SK-N-SH (cell line): ENCODE measurements around the gene THSD4. TPM values are rescaled to one million over a fixed set of nuclear protein-coding genes. Genes with fewer than 3 reads are reported as not detected.

Experiments
- CTCF ChIA-PET: fragments of 300-600, 350-600 bp; formaldehyde crosslinking; extraction: SDS; loops from one replicate; lab custom pipeline; 2021; lab: Yijun Ruan, JAX
- POLR2A ChIA-PET: fragments of 350-600 bp; sonication (Branson Sonifier 250); formaldehyde crosslinking; extraction: SDS; loops from one replicate; lab custom pipeline; 2020; ENCODE audit warnings: antibody characterized with exemption, inconsistent platforms; lab: Yijun Ruan, JAX
- DNase-seq: peaks from one replicate; pipeline ENCODE4 v3.0.0; 2012
- H2AFZ ChIP-seq: fragments of 200-600 bp; sonication (generic); 2 replicates; pipeline ENCODE4 v1.8.1; 2016; ENCODE audit warnings: antibody characterized with exemption, mild to moderate bottlenecking, low read depth
- H3F3A ChIP-seq: fragments of 200-600 bp; sonication (generic); replicated peaks from 2 replicates; pipeline ENCODE3; 2016; ENCODE audit warnings: antibody characterized with exemption, mild to moderate bottlenecking; ENCODE audit not compliant: insufficient read depth
- H3K27ac ChIP-seq, 2 experiments: fragments of 200-500 bp in 1 of 2; fragments of 200-600 bp in 1 of 2; sonication (Bioruptor generic) in 1 of 2; sonication (generic), shearing (Covaris generic) in 1 of 2; 2 replicates each; pipeline versions ENCODE4 v1.5.1 to v1.6.1; 2014 to 2016; ENCODE audit warnings: low read depth in 2 of 2, inconsistent platforms in 1 of 2, low read length in 1 of 2, mild to moderate bottlenecking in 1 of 2, mixed read lengths in 1 of 2
- H3K27me3 ChIP-seq: fragments of 200-600 bp; sonication (generic), shearing (Covaris generic); 2 replicates; pipeline ENCODE4 v1.6.1; 2016; ENCODE audit warnings: mixed run types; ENCODE audit not compliant: insufficient read depth
- H3K36me3 ChIP-seq, 2 experiments: fragments of 200-500 bp in 1 of 2; fragments of 200-600 bp in 1 of 2; sonication (Bioruptor generic) in 1 of 2; sonication (generic) in 1 of 2; replicated peaks in 1 of 2; 2 replicates each; pipeline versions ENCODE3 to v1.5.1; 2014 to 2016; ENCODE audit warnings: low read length in 1 of 2, mild to moderate bottlenecking in 1 of 2; ENCODE audit not compliant: insufficient read depth in 2 of 2, control insufficient read depth in 1 of 2
- H3K4me1 ChIP-seq, 2 experiments: fragments of 200-500 bp in 1 of 2; fragments of 200-600 bp in 1 of 2; sonication (Bioruptor generic) in 1 of 2; sonication (generic), shearing (Covaris generic) in 1 of 2; 2 replicates each; pipeline versions ENCODE4 v1.5.1 to v1.6.1; 2014 to 2016; ENCODE audit warnings: low read depth in 1 of 2, low read length in 1 of 2, mixed run types in 1 of 2; ENCODE audit not compliant: insufficient read depth in 2 of 2, control insufficient read depth in 1 of 2
- H3K4me2 ChIP-seq: fragments of 200-600 bp; sonication (generic), shearing (Covaris generic); 2 replicates; pipeline ENCODE4 v1.6.1; 2017; ENCODE audit warnings: mixed run types
- H3K4me3 ChIP-seq, 2 experiments: fragments of 200-500 bp in 1 of 2; fragments of 200-600 bp in 1 of 2; sonication (Bioruptor generic) in 1 of 2; sonication (generic), shearing (Covaris generic) in 1 of 2; 2 replicates each; pipeline versions ENCODE4 v1.5.1 to v1.8.1; 2014 to 2016; ENCODE audit warnings: low read depth in 2 of 2, inconsistent platforms in 1 of 2, low read length in 1 of 2, mild to moderate bottlenecking in 1 of 2, mixed read lengths in 1 of 2, moderate library complexity in 1 of 2
- H3K79me2 ChIP-seq: fragments of 200-600 bp; sonication (generic); 2 replicates; pipeline ENCODE4 v1.8.1; 2017; ENCODE audit warnings: mild to moderate bottlenecking; ENCODE audit not compliant: insufficient read depth
- H3K9ac ChIP-seq: fragments of 200-600 bp; sonication (generic); 2 replicates; pipeline ENCODE4 v1.6.1; 2017; ENCODE audit warnings: mixed run types
- H3K9me2 ChIP-seq: fragments of 200-600 bp; sonication (generic); 2 replicates; pipeline ENCODE4 v1.6.1; 2017; ENCODE audit warnings: mixed run types
- H3K9me3 ChIP-seq: fragments of 200-600 bp; sonication (generic); 2 replicates; pipeline ENCODE4 v1.6.1; 2017; ENCODE audit warnings: mixed run types, mild to moderate bottlenecking, moderate library complexity
- H4K20me1 ChIP-seq: fragments of 200-600 bp; sonication (generic); 2 replicates; pipeline ENCODE4 v1.6.1; 2017; ENCODE audit warnings: mild to moderate bottlenecking, mixed run types; ENCODE audit not compliant: insufficient read depth
- ELF1 ChIP-seq: IDR thresholded peaks from 2 replicates; pipeline ENCODE4 v1.4.0; 2012
- EP300 ChIP-seq, 2 experiments: IDR thresholded peaks; 2 replicates each; pipeline versions ENCODE4 v1.4.0 to v1.6.1; 2012; ENCODE audit warnings: borderline replicate concordance in 1 of 2, low read depth in 1 of 2, low read length in 1 of 2
- FOSL2 ChIP-seq: IDR thresholded peaks from 2 replicates; pipeline ENCODE4 v1.4.0; 2012; ENCODE audit warnings: low read depth, mild to moderate bottlenecking, moderate library complexity, borderline replicate concordance
- FOXM1 ChIP-seq: IDR thresholded peaks from 2 replicates; pipeline ENCODE4 v1.4.0; 2012; ENCODE audit warnings: low read depth, mild to moderate bottlenecking
- GABPA ChIP-seq: IDR thresholded peaks from 2 replicates; pipeline ENCODE4 v1.4.0; 2012; ENCODE audit warnings: low read depth, mild to moderate bottlenecking
- IRF3 ChIP-seq: fragments of 150-350 bp; IDR thresholded peaks from 2 replicates; pipeline ENCODE4 v1.6.1; 2016; ENCODE audit warnings: mild to moderate bottlenecking, low read depth, low read length
- MXI1 ChIP-seq: IDR thresholded peaks from 2 replicates; pipeline ENCODE4 v1.6.1; 2012; ENCODE audit warnings: mild to moderate bottlenecking, low read depth, low read length, improper control_type of control experiment
- NFIC ChIP-seq: IDR thresholded peaks from 2 replicates; pipeline ENCODE4 v1.4.0; 2012; ENCODE audit warnings: borderline replicate concordance
- RAD21 ChIP-seq: IDR thresholded peaks from 2 replicates; pipeline ENCODE4 v1.6.1; 2012; ENCODE audit warnings: mild to moderate bottlenecking, low read length
- RCOR1 ChIP-seq: fragments of 150-350 bp; IDR thresholded peaks from 2 replicates; pipeline ENCODE4 v1.6.1; 2017; ENCODE audit warnings: antibody characterized with exemption, low read length
- REST ChIP-seq: IDR thresholded peaks from 2 replicates; pipeline ENCODE4 v1.6.1; 2012; ENCODE audit warnings: mild to moderate bottlenecking, low read depth, low read length, moderate library complexity
- TAF1 ChIP-seq: IDR thresholded peaks from 2 replicates; pipeline ENCODE4 v1.6.1; 2012; ENCODE audit warnings: low read depth, mild to moderate bottlenecking, low read length, moderate library complexity, borderline replicate concordance
- YY1 ChIP-seq: IDR thresholded peaks from 2 replicates; pipeline ENCODE4 v1.4.0; 2012; ENCODE audit warnings: low read depth, mild to moderate bottlenecking
- WGBS: methylation state at CpG from one replicate; pipeline ENCODE4 v1.1.6; 2017; ENCODE audit warnings: low lambda C conversion rate; 5-methylcytosine and 5-hydroxymethylcytosine counted together
- polyA plus RNA-seq, 3 experiments: library from polyadenylated mRNA; depleted of rRNA; stranded (reverse); fragments of >200 nt; gene quantifications; 2 replicates each; pipeline ENCODE4 v1.2.3, GENCODE V29; 2012
- TF ChIP-seq, protein P1 (sequence below): fragments of 150-350 bp; IDR thresholded peaks from 2 replicates; pipeline ENCODE4 v1.6.1; 2017; ENCODE audit warnings: antibody characterized with exemption, low read length, low read depth, borderline replicate concordance

THSD4 gene
- polyA plus RNA-seq, 1 of the 3 experiments (the other 2 are of a cell fraction), result 79.1 TPM

DNA sequence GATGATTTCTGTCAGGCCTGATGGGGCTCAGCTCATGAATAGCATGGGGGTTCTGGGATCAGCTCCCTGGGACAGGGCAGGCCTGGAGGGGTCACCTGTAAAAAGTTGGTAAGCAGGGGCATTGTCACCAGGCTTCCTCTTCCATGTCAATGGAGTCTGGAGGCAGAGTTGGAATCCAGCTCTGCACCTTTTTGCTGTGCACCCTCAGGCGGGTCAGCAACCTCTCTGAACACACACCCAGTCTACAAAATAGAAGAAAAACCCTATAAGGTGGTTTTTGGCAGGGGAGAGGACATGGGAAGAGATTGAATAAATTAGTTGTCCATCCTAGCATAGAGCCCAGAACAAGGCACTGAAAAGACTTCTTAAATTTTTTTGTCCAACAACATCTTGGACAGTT is 617.9 kb downstream of the THSD4 start:
- Histone ChIP-seq H3K36me3 (peaks cover 0 to 12% of the 10 kb centered on the region in 2 experiments), H3K4me2 (no peak overlapping the region), H3F3A (no peaks in the 10 kb centered on the region), H3K9me3 (no peaks in the 10 kb centered on the region), H2AFZ (no peak overlapping the region), H3K9me2 (no peaks in the 10 kb centered on the region), H3K9ac (no peak overlapping the region), H4K20me1 (no peaks in the 10 kb centered on the region), H3K4me3 (no peak overlapping the region), H3K79me2 (no peaks in the 10 kb centered on the region), H3K4me1 (peaks cover 0 to 4% of the 10 kb centered on the region in 2 experiments; a peak in 2 of 4 replicates), H3K27me3 (no peaks in the 10 kb centered on the region), H3K27ac (no peak overlapping the region)
- TF ChIP-seq YY1 (no peak), RAD21 (no peak), RCOR1 (no peak)
- POLR2A ChIA-PET, result no interaction called here
- 86% methylated on average over 1 of the region's 1 CpG for WGBS
- CTCF ChIA-PET, result interaction anchor here (1.0 to 3.6 kb wide), 6 partner anchors 11 to 284 kb away, joined by 3 to 18 read pairs (median 4); no protein-coding TSS in a partner anchor
- no peak for DNase-seq

DNA sequence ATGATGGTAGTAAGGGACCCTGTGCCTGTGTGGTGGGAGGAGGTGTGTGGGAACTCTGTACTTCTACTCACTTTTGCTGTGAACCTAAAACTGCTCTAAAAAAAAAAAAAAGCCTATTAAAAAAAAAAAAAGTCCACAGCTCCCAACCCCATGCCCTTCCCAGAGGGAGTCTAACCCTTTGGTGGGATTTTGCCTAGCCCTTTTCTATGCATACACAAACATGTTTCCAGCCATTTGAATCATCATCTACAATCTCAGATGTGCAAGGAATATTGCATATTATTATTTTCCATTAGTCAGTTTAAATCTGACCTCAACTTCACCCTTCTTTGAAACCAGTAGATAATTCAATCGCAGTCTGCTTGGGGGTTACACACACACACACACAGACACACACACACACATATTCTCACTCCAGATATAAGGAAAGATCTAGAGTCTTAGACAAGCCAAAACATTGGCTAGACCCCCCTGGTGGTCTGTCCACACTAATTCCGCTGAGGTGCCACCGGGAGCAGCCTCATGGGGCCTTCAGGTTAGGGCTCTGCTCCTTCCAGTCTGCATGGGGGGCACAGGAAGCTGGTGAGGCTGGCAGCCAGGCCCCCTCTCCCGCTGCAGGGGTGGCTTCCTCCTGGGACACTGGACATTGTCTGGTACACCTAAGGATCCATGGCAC is 619.6 kb downstream of the THSD4 start:
- TF ChIP-seq GABPA (no peak), FOXM1 (no peak), NFIC (no peak), TAF1 (no peak), EP300 (IDR thresholded peaks at IDR 0.05; ENCODE audit: borderline replicate concordance in 1 of 2, low read depth in 1 of 2, low read length in 1 of 2) (no peak), ELF1 (no peak), FOSL2 (no peak)
- 90% methylated on average over 3 of the region's 4 CpGs for WGBS

DNA sequence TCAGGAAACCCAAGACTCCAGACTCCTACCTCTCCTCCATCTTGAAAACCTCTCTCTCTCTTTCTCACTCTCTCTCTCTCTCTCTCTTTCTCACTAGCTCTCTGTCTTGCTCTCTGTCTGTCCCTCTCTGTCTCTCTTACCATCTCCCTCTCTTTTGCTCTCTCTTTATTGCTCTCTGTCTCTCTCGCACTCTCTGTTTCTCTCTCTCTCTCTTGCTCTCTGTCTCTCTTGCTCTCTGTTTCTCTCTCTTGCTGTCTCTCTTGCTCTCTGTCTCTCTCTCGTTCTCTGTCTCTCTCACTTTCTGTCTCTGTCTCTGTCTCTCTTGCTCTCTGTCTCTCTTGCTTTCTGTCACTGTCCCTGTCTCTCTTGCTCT is 620.1 kb downstream of the THSD4 start:
- TF ChIP-seq YY1 (no peak), IRF3 (no peak), GABPA (no peak), REST (no peak), TAF1 (no peak), MXI1 (no peak)
- TF ChIP-seq, protein P1, sequence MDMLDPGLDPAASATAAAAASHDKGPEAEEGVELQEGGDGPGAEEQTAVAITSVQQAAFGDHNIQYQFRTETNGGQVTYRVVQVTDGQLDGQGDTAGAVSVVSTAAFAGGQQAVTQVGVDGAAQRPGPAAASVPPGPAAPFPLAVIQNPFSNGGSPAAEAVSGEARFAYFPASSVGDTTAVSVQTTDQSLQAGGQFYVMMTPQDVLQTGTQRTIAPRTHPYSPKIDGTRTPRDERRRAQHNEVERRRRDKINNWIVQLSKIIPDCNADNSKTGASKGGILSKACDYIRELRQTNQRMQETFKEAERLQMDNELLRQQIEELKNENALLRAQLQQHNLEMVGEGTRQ, result no peak
- H3K9ac ChIP-seq, result no peak overlapping the region
- H3K36me3 ChIP-seq, result peaks cover 0 to 12% of the 10 kb centered on the region in 2 experiments
- DNase-seq, result no peak
- H3K79me2 ChIP-seq, result no peaks in the 10 kb centered on the region
- no peak overlapping the region for H3K27ac ChIP-seq
- ChIA-PET CTCF (interaction anchor here (1.0 kb wide), 1 partner anchor 420 kb away, joined by 3 read pairs; no protein-coding TSS in a partner anchor), POLR2A (no interaction called here)
- H3K9me3 ChIP-seq, result no peaks in the 10 kb centered on the region
- H3K4me2 ChIP-seq, result no peak overlapping the region
- no peaks in the 10 kb centered on the region for H4K20me1 ChIP-seq
- no peak overlapping the region for H3K4me3 ChIP-seq
- H3K4me1 ChIP-seq, result peaks cover 0 to under 1% of the 10 kb centered on the region in 2 experiments; a peak in 1 of 4 replicates
- H3K9me2 ChIP-seq, result no peaks in the 10 kb centered on the region
- no peaks in the 10 kb centered on the region for H3K27me3 ChIP-seq
- 96% methylated on average over 2 of the region's 2 CpGs for WGBS
- no peak overlapping the region for H2AFZ ChIP-seq
- H3F3A ChIP-seq, result peaks cover 5% of the 10 kb centered on the region

More for the DNA sequence above, 619.6 kb downstream of the THSD4 start:
- Histone ChIP-seq H3F3A (peaks cover 5% of the 10 kb centered on the region), H3K27me3 (no peaks in the 10 kb centered on the region), H3K27ac (no peak overlapping the region), H3K4me3 (no peak overlapping the region), H4K20me1 (no peaks in the 10 kb centered on the region), H3K4me2 (no peak overlapping the region), H3K36me3 (peaks cover 0 to 12% of the 10 kb centered on the region in 2 experiments), H3K79me2 (no peaks in the 10 kb centered on the region), H3K9ac (no peak overlapping the region), H3K4me1 (peaks cover 0 to 4% of the 10 kb centered on the region in 2 experiments; a peak in 1 of 4 replicates), H3K9me3 (no peaks in the 10 kb centered on the region), H3K9me2 (no peaks in the 10 kb centered on the region), H2AFZ (no peak overlapping the region)
- CTCF ChIA-PET, result interaction anchor here (0.7 to 1.0 kb wide), 2 partner anchors 54 to 421 kb away, joined by 3 read pairs; no protein-coding TSS in a partner anchor
- no peak for DNase-seq
- POLR2A ChIA-PET, result no interaction called here
